ENCODE measurements around the gene TNFRSF14. TPM values are rescaled to one million over a fixed set of nuclear protein-coding genes. Genes with fewer than 3 reads are reported as not detected.

Gene TNFRSF14
- total RNA-seq, 1 donor from 2014 or later, result 0.26 TPM

DNA sequence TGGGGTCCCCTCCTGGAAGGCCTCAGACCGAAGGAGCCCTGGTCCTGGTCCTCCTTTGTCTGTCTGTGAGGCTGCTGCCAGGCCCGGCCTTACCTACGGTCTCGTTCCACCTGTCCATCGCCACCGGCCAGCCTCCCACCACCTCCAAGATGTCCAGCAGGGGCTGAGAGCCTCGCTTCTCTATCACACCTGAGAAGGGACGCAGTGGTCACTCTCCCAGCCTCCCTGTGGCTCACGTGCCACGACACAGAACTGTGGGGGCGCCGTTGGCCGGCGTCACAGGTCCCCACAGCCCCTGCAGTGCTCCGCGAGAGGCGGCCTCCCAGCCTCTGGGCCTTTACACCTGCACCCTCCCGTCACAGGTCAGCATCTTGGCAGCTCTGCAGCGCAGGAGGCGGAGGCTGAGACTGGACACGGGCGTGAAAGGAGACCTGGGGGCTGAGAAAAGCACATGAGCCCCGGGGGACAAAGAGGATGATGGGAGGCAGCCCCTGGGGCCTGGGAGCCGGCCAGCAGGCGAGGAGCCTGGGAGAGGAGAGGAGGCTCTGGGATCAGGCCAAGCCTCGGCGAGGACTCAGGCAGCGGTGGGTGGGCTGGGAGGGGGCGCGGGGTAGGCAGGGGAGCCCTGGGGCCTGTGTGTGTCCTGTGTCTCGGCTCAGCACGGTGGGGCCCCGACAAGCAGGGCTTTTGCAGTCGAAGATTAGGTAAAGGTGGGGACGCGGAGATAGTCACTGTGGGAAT is 50.9 kb downstream of the TNFRSF14 start:
- no peak overlapping the region for H3K27ac Mint-ChIP-seq (ENCODE audit: unreplicated experiment)
- no peak for DNase-seq (ENCODE audit: low spot score)
- no peaks in the 10 kb centered on the region for H3K9me3 Mint-ChIP-seq (ENCODE audit: unreplicated experiment)
- no peak overlapping the region for H3K4me3 Mint-ChIP-seq (ENCODE audit: unreplicated experiment)
- H3K4me1 Mint-ChIP-seq (ENCODE audit: unreplicated experiment), result no peaks in the 10 kb centered on the region
- H3K36me3 Mint-ChIP-seq (ENCODE audit: low read depth, unreplicated experiment), result no peaks in the 10 kb centered on the region
- H3K27me3 Mint-ChIP-seq (ENCODE audit: unreplicated experiment), result peaks cover 6% of the 10 kb centered on the region
- TF ChIP-seq, protein P1, sequence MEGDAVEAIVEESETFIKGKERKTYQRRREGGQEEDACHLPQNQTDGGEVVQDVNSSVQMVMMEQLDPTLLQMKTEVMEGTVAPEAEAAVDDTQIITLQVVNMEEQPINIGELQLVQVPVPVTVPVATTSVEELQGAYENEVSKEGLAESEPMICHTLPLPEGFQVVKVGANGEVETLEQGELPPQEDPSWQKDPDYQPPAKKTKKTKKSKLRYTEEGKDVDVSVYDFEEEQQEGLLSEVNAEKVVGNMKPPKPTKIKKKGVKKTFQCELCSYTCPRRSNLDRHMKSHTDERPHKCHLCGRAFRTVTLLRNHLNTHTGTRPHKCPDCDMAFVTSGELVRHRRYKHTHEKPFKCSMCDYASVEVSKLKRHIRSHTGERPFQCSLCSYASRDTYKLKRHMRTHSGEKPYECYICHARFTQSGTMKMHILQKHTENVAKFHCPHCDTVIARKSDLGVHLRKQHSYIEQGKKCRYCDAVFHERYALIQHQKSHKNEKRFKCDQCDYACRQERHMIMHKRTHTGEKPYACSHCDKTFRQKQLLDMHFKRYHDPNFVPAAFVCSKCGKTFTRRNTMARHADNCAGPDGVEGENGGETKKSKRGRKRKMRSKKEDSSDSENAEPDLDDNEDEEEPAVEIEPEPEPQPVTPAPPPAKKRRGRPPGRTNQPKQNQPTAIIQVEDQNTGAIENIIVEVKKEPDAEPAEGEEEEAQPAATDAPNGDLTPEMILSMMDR (IDR thresholded peaks at IDR 0.05; ENCODE audit: unreplicated experiment), result no peak

DNA sequence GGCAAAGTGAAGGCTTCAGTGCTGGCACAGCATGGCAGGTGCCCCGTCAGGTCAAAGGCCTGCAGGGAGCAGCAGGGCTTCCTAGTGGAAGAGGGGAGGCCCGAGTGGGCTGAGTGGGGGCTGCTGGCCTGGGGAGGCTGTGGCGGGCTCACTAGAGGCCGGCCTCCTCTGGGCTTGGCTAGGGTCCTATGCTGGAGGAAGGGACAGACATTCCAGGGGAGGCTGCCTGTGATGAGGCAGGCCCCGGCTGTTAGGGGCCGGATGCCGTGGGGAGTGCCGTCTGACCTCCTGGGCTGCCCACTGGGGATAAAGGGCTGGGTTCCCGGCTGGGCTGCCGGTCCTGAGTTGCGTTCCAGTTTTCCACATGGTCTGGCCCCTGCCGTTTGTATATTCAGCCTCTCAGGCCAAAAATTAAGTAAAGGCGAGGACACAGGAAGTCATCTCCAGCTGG is 51.5 kb downstream of the TNFRSF14 start:
- H3K4me1 Mint-ChIP-seq (ENCODE audit: unreplicated experiment), result no peaks in the 10 kb centered on the region
- H3K27me3 Mint-ChIP-seq (ENCODE audit: unreplicated experiment), result peaks cover 8% of the 10 kb centered on the region
- no peaks in the 10 kb centered on the region for H3K36me3 Mint-ChIP-seq (ENCODE audit: low read depth, unreplicated experiment)
- H3K4me3 Mint-ChIP-seq (ENCODE audit: unreplicated experiment), result no peak overlapping the region
- no peak overlapping the region for H3K27ac Mint-ChIP-seq (ENCODE audit: unreplicated experiment)
- no peaks in the 10 kb centered on the region for H3K9me3 Mint-ChIP-seq (ENCODE audit: unreplicated experiment)
- no peak for DNase-seq (ENCODE audit: low spot score)
- TF ChIP-seq, protein P1 (IDR thresholded peaks at IDR 0.05; ENCODE audit: unreplicated experiment), result no peak

DNA sequence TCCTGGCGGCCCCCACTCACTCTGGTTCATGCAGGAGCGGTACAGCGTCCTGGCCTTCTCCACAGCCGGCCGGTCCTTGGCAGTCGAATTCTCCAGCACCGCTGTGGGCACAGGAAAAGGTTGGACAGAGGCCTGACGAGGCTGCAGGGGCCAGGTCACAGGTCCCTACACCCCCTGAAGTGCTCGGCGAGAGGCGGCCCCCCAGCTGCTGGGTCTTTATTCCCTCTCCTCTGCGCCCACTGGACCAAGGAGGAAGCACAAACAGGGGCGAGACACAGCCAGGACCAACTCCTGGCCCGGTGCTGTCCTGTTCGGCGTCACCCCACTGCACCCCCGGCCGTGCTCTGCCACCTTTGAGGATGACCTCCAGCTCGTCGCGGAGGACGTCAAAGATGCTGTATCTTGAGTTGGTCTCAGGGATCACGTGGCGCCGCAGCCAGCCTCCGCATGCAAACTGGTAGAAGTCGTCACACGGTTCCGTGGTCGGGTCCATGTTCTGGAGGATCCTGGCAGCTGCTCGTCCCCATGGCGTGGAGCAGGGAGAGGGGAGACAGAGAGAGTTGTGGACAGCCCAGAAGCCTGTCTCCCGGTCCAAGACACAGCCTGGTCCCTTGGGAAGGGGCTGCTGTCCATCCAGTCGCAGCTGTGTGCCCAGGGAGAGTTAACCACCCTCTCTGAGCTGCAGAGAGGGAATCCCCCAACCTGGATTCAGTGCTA is 53.3 kb downstream of the TNFRSF14 start:
- no peak overlapping the region for H3K27ac Mint-ChIP-seq (ENCODE audit: unreplicated experiment)
- H3K9me3 Mint-ChIP-seq (ENCODE audit: unreplicated experiment), result no peaks in the 10 kb centered on the region
- H3K27me3 Mint-ChIP-seq (ENCODE audit: unreplicated experiment), result peaks cover 8% of the 10 kb centered on the region
- no peak for DNase-seq (ENCODE audit: low spot score)
- TF ChIP-seq, protein P1 (IDR thresholded peaks at IDR 0.05; ENCODE audit: unreplicated experiment), result no peak
- H3K4me3 Mint-ChIP-seq (ENCODE audit: unreplicated experiment), result no peak overlapping the region
- H3K4me1 Mint-ChIP-seq (ENCODE audit: unreplicated experiment), result no peaks in the 10 kb centered on the region
- no peaks in the 10 kb centered on the region for H3K36me3 Mint-ChIP-seq (ENCODE audit: low read depth, unreplicated experiment)

DNA sequence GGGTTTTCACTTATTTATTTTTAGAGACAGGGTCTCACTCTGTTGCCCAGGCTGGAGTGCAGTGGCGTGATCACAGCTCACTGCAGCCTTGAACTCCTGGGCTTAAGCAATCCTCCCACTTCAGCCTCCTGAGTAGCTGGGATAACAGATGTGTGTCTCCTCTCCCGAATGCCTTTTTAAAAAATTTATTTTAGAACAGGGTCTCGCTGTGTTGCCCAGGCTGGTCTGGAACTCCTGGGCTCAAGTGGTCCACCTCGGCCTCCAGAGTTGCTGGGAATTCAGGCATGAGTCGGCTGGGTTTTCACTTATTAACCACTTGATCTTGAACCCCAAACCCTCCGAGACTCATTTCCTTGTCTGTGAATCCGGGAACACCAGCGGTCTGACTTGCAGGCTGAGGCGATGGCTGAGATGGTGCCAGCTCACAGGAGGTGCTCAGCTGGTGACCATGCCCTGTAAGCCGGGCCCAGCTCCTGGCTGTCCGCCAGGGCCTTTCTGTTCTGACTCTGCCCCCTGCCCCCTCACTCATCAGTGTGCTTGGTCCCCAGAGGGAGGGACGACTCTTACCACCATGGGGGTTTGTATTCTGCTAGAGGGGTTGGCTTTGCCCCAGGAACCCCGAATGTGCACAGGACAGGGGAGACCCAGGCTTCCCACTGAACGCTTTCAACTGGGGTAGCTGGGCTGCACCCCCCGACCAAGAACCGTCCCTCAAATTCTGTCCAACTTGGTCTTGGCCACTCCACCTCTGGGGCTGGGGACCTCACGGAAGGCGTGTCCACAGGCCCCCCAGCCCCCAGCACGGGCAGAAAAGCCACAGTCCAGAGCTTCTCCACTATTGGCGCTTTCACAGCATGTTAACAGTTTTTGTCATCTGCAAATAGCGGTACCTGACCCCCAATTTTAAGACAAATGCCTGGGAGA is 54.1 kb downstream of the TNFRSF14 start:
- Mint-ChIP-seq H3K4me1 (ENCODE audit: unreplicated experiment) (no peaks in the 10 kb centered on the region), H3K36me3 (ENCODE audit: low read depth, unreplicated experiment) (no peaks in the 10 kb centered on the region), H3K27ac (ENCODE audit: unreplicated experiment) (no peak overlapping the region), H3K27me3 (ENCODE audit: unreplicated experiment) (peaks cover 8% of the 10 kb centered on the region), H3K9me3 (ENCODE audit: unreplicated experiment) (no peaks in the 10 kb centered on the region), H3K4me3 (ENCODE audit: unreplicated experiment) (no peak overlapping the region)
- TF ChIP-seq, protein P1 (IDR thresholded peaks at IDR 0.05; ENCODE audit: unreplicated experiment), result no peak
- peak; percentile 2 for DNase-seq (ENCODE audit: low spot score)
